ENCODE data around the gene DDAH1.

- TF ChIP-seq CTCF (IDR thresholded peaks at IDR 0.05) = no peak
- TF ChIP-seq POLR2A (IDR thresholded peaks at IDR 0.05) = no peak
Measured at GRCh38 chr1:85394130-85394529, 70.8 kb downstream of the DDAH1 start.
